ENCODE data around the gene RBMS3.

The RBMS3 gene

GRCh38 chr3:29408676-29409075, 127.8 kb downstream of the RBMS3 start:
- no peak for ATAC-seq
- H3K27ac Mint-ChIP-seq: no peak overlapping the region

DNA sequence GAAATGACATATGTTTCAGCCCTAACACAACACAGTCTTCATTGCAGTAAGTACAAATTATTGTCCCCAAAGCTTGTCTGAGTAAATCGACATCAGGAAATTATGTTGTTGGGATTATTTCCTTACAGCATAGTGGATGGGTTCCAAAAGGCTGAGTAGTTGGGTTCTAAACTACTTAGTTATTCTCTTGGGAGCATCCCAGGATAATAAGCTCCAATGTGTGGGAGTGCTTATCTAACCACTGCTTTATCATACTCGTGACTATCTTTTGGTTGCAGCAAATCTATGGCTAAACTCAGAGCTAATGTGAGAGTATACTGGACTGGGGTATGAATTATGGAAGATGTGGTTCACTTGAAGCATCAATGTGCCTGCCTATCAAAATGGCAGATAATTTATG, 128.5 kb downstream of the RBMS3 start:
- H3K4me3 Mint-ChIP-seq: no peak overlapping the region

More at GRCh38 chr3:29408676-29409075, 127.8 kb downstream of the RBMS3 start:
- no peak for DNase-seq
- no peaks in the 10 kb centered on the region for H3K4me1 Mint-ChIP-seq
- H3K4me3 Mint-ChIP-seq: no peak overlapping the region
- no peaks in the 10 kb centered on the region for H3K9me3 Mint-ChIP-seq
- H3K27me3 Mint-ChIP-seq: no peaks in the 10 kb centered on the region

DNA sequence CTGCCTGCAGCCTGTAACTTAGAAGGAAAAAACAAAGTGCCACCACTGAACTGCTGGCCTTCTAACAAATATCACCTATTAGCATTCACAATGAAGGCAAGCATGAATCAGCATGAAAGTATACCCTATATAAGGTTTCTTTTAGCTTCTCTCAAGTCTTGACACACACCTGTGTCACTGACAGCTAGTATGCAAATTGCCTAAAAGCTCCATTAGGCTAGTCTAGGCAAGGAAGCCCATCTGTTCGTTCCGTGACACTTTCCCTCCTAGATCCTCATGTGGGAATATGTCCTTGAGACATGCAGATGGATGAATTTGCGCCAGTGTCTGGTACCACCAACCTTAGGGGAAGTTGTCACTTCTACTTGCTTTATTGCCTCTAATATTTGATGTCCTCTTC, 129.3 kb downstream of the RBMS3 start:
- H3K9me3 Mint-ChIP-seq: no peaks in the 10 kb centered on the region

More for the DNA sequence above, 128.5 kb downstream of the RBMS3 start:
- Mint-ChIP-seq H3K4me1 (no peaks in the 10 kb centered on the region), H3K27me3 (no peaks in the 10 kb centered on the region), H3K9me3 (no peaks in the 10 kb centered on the region), H3K27ac (no peak overlapping the region)
- no peak for ATAC-seq
- DNase-seq: no peak

GRCh38 chr3:29410660-29411405, 130.0 kb downstream of the RBMS3 start:
- DNase-seq: no peak
- no peaks in the 10 kb centered on the region for H3K4me1 Mint-ChIP-seq

More for the DNA sequence above, 129.3 kb downstream of the RBMS3 start:
- Mint-ChIP-seq H3K27ac (no peak overlapping the region), H3K4me1 (no peaks in the 10 kb centered on the region), H3K4me3 (no peak overlapping the region), H3K27me3 (no peaks in the 10 kb centered on the region)
- DNase-seq (no peak), ATAC-seq (no peak)

GRCh38 chr3:29412110-29412509, 131.2 kb downstream of the RBMS3 start:
- Mint-ChIP-seq H3K4me1 (no peaks in the 10 kb centered on the region), H3K9me3 (no peaks in the 10 kb centered on the region), H3K4me3 (no peak overlapping the region), H3K27me3 (no peaks in the 10 kb centered on the region), H3K27ac (no peak overlapping the region)
- no peak for ATAC-seq
- DNase-seq: no peak

More at GRCh38 chr3:29410660-29411405, 130.0 kb downstream of the RBMS3 start:
- no peaks in the 10 kb centered on the region for H3K9me3 Mint-ChIP-seq
- no peak overlapping the region for H3K27ac Mint-ChIP-seq
- ATAC-seq: no peak
- H3K27me3 Mint-ChIP-seq: no peaks in the 10 kb centered on the region
- H3K4me3 Mint-ChIP-seq: no peak overlapping the region

- DNase-seq (no peak), ATAC-seq (no peak)
- Mint-ChIP-seq H3K4me1 (no peaks in the 10 kb centered on the region), H3K27ac (no peak overlapping the region), H3K27me3 (no peaks in the 10 kb centered on the region), H3K9me3 (no peaks in the 10 kb centered on the region), H3K4me3 (no peak overlapping the region)
Measured at GRCh38 chr3:29414468-29415224, 133.8 kb downstream of the RBMS3 start.

DNA sequence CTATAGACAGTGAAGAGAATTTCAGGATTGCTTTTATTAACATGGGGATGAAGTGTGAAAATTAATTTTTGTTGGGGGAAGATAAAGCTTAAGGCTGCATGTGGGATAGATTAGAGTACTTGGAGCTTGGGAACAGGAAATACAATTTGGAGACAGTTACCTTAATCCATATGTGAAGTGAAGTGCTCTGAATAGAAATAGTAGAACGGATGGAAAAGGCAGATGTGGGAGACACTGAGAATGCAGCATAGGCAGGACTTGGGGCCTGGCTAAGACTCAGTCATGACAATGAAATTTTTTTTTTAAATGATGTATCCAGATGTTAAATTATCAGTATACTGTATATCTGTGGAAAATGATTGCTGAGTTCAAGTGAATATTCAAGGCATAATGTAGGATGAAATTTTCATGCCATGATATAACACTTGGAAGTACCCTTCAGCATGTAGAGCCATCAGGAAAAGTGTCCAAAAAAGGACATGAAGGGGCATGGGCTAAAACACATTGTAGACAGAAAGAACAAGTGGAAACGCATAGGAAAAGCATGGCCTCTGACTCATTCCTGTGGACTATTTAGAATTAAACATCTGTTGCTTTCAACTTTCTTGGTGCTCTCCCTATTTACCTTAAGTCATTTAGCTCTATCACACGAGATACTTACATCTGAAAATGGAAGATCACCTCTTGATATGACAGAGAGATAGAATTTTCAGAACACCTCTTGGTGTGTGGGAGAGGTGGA, 134.8 kb downstream of the RBMS3 start:
- no peak for DNase-seq

GRCh38 chr3:29416514-29416913, 135.6 kb downstream of the RBMS3 start:
- ATAC-seq (no peak), DNase-seq (no peak)
- no peaks in the 10 kb centered on the region for H3K9me3 Mint-ChIP-seq
- no peaks in the 10 kb centered on the region for H3K4me1 Mint-ChIP-seq
- H3K27ac Mint-ChIP-seq: no peak overlapping the region
- H3K27me3 Mint-ChIP-seq: no peaks in the 10 kb centered on the region
- H3K4me3 Mint-ChIP-seq: no peak overlapping the region

More for the DNA sequence above, 134.8 kb downstream of the RBMS3 start:
- H3K4me3 Mint-ChIP-seq: no peak overlapping the region
- H3K27me3 Mint-ChIP-seq: no peaks in the 10 kb centered on the region
- no peak overlapping the region for H3K27ac Mint-ChIP-seq
- ATAC-seq: no peak
- no peaks in the 10 kb centered on the region for H3K4me1 Mint-ChIP-seq
- H3K9me3 Mint-ChIP-seq: no peaks in the 10 kb centered on the region

DNA sequence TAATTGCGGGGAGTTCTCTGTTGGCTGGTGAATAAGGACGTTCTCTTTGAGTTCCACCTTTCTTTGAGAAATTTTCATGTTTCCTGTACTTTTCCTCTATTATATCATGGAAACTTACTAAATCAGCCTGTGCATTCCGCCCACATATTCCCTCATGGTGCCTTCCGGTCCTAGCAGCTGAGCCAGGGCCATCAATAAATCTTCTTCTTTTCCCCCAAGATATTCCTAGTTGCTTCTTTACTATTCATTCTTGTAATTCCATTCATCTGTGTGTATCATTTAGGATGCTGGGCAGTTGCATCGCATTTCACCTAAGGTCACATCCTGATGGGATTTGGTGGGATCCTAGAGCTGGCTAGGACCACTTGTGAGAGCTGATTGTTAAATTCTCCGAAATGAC, 139.2 kb downstream of the RBMS3 start:
- Mint-ChIP-seq H3K27me3 (no peaks in the 10 kb centered on the region), H3K9me3 (no peaks in the 10 kb centered on the region), H3K4me1 (no peaks in the 10 kb centered on the region), H3K27ac (no peak overlapping the region), H3K4me3 (no peak overlapping the region)
- ATAC-seq (no peak), DNase-seq (no peak)

DNA sequence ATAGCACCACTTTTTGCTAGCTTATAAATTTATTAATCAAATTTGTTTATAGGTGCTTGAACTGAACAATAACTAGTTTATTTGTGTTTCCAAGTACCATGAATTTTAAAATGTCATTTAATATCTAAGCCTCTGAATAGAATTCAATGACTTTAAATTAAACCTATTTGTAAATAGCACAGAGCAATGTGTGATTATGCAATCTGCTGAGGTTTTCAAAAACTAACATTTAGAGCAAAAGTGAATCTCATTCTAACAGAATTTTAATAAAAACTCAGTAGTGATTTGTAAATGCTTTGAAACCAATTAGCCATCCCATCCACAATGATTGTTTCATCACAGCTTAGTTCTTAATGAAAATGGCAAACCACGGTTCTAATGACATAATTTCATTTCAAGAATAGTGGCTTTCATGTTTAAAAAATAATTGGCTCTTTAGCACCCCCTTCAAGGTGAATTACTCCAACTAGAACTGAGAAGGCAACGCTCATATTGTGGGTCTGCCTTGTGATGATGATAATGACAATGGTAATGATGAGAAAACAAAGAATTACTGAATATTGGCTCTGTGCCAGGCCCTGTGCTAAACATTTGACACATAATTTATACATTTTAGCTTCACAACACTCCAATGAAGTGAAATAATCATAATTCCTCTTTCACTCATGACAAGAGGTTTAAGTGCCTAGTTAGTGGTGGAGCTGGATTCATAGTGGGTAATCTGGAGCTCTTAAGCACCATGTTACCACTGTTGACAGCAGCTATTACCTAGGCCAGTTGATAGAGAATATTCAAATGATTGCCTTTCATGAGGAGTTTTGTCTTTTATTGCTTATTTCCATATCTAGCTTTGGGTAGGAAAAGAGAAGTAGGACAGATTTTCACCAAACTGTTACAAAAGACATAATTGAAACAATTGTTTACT, 145.7 kb downstream of the RBMS3 start:
- Mint-ChIP-seq H3K27ac (no peak overlapping the region), H3K9me3 (no peaks in the 10 kb centered on the region), H3K4me1 (no peaks in the 10 kb centered on the region), H3K4me3 (no peak overlapping the region), H3K27me3 (no peaks in the 10 kb centered on the region)
- ATAC-seq (no peak), DNase-seq (no peak)

- Mint-ChIP-seq H3K4me1 (no peaks in the 10 kb centered on the region), H3K4me3 (no peak overlapping the region), H3K9me3 (no peaks in the 10 kb centered on the region), H3K27ac (no peak overlapping the region), H3K27me3 (no peaks in the 10 kb centered on the region)
- ATAC-seq (no peak), DNase-seq (no peak)
Measured at GRCh38 chr3:29427266-29428103, 146.6 kb downstream of the RBMS3 start.

GRCh38 chr3:29429055-29429679, 148.3 kb downstream of the RBMS3 start:
- DNase-seq: no peak
- no peak overlapping the region for H3K4me3 Mint-ChIP-seq
- no peaks in the 10 kb centered on the region for H3K4me1 Mint-ChIP-seq
- no peak for ATAC-seq
- no peaks in the 10 kb centered on the region for H3K9me3 Mint-ChIP-seq
- H3K27me3 Mint-ChIP-seq: no peaks in the 10 kb centered on the region
- no peak overlapping the region for H3K27ac Mint-ChIP-seq

GRCh38 chr3:29430558-29430971, 149.7 kb downstream of the RBMS3 start:
- no peaks in the 10 kb centered on the region for H3K9me3 Mint-ChIP-seq
- H3K27me3 Mint-ChIP-seq: no peaks in the 10 kb centered on the region
- H3K27ac Mint-ChIP-seq: no peak overlapping the region
- no peak overlapping the region for H3K4me3 Mint-ChIP-seq
- no peaks in the 10 kb centered on the region for H3K4me1 Mint-ChIP-seq
- no peak for ATAC-seq
- DNase-seq: no peak
